Immature natural killer cell (primary cell): ENCODE data around the gene ZYG11B. TPM values are rescaled to one million over a fixed set of nuclear protein-coding genes. Genes with fewer than 3 reads are reported as not detected.
"Not testable (repeated sequence)": the region's sequence is repeated elsewhere in the genome, so short reads cannot be mapped to it uniquely, and the experiment has no call there.

Source experiments
- DNase-seq, 3 donors: peaks; one replicate each; pipeline ENCODE4 v3.0.0; 2022; ENCODE audit warnings: mixed read lengths in 1 of 3
- H3K27ac Mint-ChIP-seq, 6 donors: one replicate each; pipeline ENCODE4 v1.8.0; 2020; ENCODE audit warnings: mixed read lengths in 6 of 6, mild to moderate bottlenecking in 5 of 6, inconsistent platforms in 4 of 6, moderate library complexity in 3 of 6
- H3K27me3 Mint-ChIP-seq, 3 donors: one replicate each; pipeline ENCODE4 v1.8.0; 2020 to 2021; ENCODE audit warnings: low read depth in 3 of 3, mild to moderate bottlenecking in 3 of 3, mixed read lengths in 3 of 3, moderate library complexity in 3 of 3, inconsistent platforms in 1 of 3
- H3K36me3 Mint-ChIP-seq, 3 donors: one replicate each; pipeline ENCODE4 v1.8.0; 2020; ENCODE audit warnings: mixed read lengths in 3 of 3, inconsistent platforms in 2 of 3, mild to moderate bottlenecking in 2 of 3
- H3K4me1 Mint-ChIP-seq, 2 donors: one replicate each; pipeline ENCODE4 v1.8.0; 2020; ENCODE audit warnings: inconsistent platforms in 2 of 2, mild to moderate bottlenecking in 2 of 2, mixed read lengths in 2 of 2, moderate library complexity in 1 of 2
- H3K4me3 Mint-ChIP-seq, 5 donors: one replicate each; pipeline ENCODE4 v1.8.0; 2020; ENCODE audit warnings: mild to moderate bottlenecking in 5 of 5, mixed read lengths in 5 of 5, inconsistent platforms in 3 of 5, moderate library complexity in 3 of 5
- H3K9me3 Mint-ChIP-seq, 6 donors: one replicate each; pipeline ENCODE4 v1.8.0; 2020; ENCODE audit warnings: mild to moderate bottlenecking in 6 of 6, mixed read lengths in 6 of 6, inconsistent platforms in 4 of 6, moderate library complexity in 3 of 6
- polyA plus RNA-seq, 3 donors: library from polyadenylated mRNA; unstranded; fragments of 300-500 nt; fragmentation: Illumina TruSeq; gene quantifications; one replicate each; pipeline ENCODE4 v1.2.3, GENCODE V29; 2021

ZYG11B gene
- polyA plus RNA-seq, 3 donors from 2014 or later = 1.1 to 8.9 (median 5.0) TPM

- no peak for DNase-seq
- Mint-ChIP-seq H3K36me3 (no peaks in the 10 kb centered on the region), H3K27ac (no peak overlapping the region), H3K9me3 (no peaks in the 10 kb centered on the region), H3K4me3 (no peak overlapping the region), H3K4me1 (no peaks in the 10 kb centered on the region), H3K27me3 (peaks cover 0 to 3% (median 0%) of the 10 kb centered on the region in 3 donors)
Measured at GRCh38 chr1:52856026-52856425, 129.8 kb downstream of the ZYG11B start.

GRCh38 chr1:52857443-52857842 lies 131.2 kb downstream of the ZYG11B start:
- no peak overlapping the region for H3K27ac Mint-ChIP-seq
- no peak overlapping the region for H3K4me3 Mint-ChIP-seq
- no peaks in the 10 kb centered on the region for H3K4me1 Mint-ChIP-seq
- DNase-seq = no peak
- no peaks in the 10 kb centered on the region for H3K36me3 Mint-ChIP-seq
- no peaks in the 10 kb centered on the region for H3K9me3 Mint-ChIP-seq
- peaks cover 2 to 3% (median 3%) of the 10 kb centered on the region in 3 donors for H3K27me3 Mint-ChIP-seq

- Mint-ChIP-seq H3K9me3 (no peaks in the 10 kb centered on the region), H3K27me3 (peaks cover 0 to 3% (median 2%) of the 10 kb centered on the region in 3 donors), H3K36me3 (no peaks in the 10 kb centered on the region), H3K27ac (no peak overlapping the region), H3K4me1 (no peaks in the 10 kb centered on the region), H3K4me3 (no peak overlapping the region)
- DNase-seq = no peak
Measured at GRCh38 chr1:52862666-52863458, 136.6 kb downstream of the ZYG11B start.

GRCh38 chr1:52867087-52867863 lies 141.0 kb downstream of the ZYG11B start:
- H3K27me3 Mint-ChIP-seq = peaks cover 0 to 6% (median 4%) of the 10 kb centered on the region in 3 donors
- no peak overlapping the region for H3K27ac Mint-ChIP-seq
- no peak for DNase-seq
- H3K4me3 Mint-ChIP-seq = no peak overlapping the region
- H3K36me3 Mint-ChIP-seq = no peaks in the 10 kb centered on the region
- H3K9me3 Mint-ChIP-seq = no peaks in the 10 kb centered on the region
- no peaks in the 10 kb centered on the region for H3K4me1 Mint-ChIP-seq

- not testable (repeated sequence) for H3K4me1 Mint-ChIP-seq, DNase-seq, H3K9me3 Mint-ChIP-seq, H3K36me3 Mint-ChIP-seq, H3K4me3 Mint-ChIP-seq, H3K27me3 Mint-ChIP-seq, H3K27ac Mint-ChIP-seq
Measured at GRCh38 chr1:52869727-52870126, 143.5 kb downstream of the ZYG11B start.

GRCh38 chr1:52876843-52877242 lies 150.6 kb downstream of the ZYG11B start:
- Mint-ChIP-seq H3K4me1 (no peaks in the 10 kb centered on the region), H3K36me3 (no peaks in the 10 kb centered on the region), H3K9me3 (no peaks in the 10 kb centered on the region), H3K27me3 (peaks cover 0 to 3% (median 0%) of the 10 kb centered on the region in 3 donors), H3K4me3 (no peak overlapping the region), H3K27ac (no peak overlapping the region)
- no peak for DNase-seq

Other genes starting within 250 kb of the ZYG11B start
- 10 to 100 TPM; 14.5 to 36.0 (median 23.0) TPM for gene TUT4, start 173.4 kb upstream of the ZYG11B start, polyA plus RNA-seq
- 10 to 100 TPM; 31.2 to 35.6 (median 31.9) TPM for gene GPX7, start 124.1 kb upstream of the ZYG11B start, polyA plus RNA-seq
- gene SHISAL2A, start 93.3 kb upstream of the ZYG11B start, polyA plus RNA-seq = 10 to 100 TPM in 1 of 3 donors, 1 to 10 TPM in 2; 5.0 to 12.8 (median 9.9) TPM
- gene COA7, start 28.1 kb upstream of the ZYG11B start, polyA plus RNA-seq = 1 to 10 TPM; 2.7 to 5.9 (median 5.9) TPM
- not detected for gene ZYG11A, start 116.3 kb downstream of the ZYG11B start, polyA plus RNA-seq
- 10 to 100 TPM; 18.8 to 25.4 (median 21.3) TPM for gene ECHDC2, start 195.3 kb downstream of the ZYG11B start, polyA plus RNA-seq
- 100 to 1,000 TPM; 257 to 343 (median 261) TPM for gene SCP2, start 200.8 kb downstream of the ZYG11B start, polyA plus RNA-seq